KBM-7 (cell line): ENCODE results near the gene SEL1L2.
"Not testable (repeated sequence)": the region's sequence is repeated elsewhere in the genome, so short reads cannot be mapped to it uniquely, and the experiment has no call there.

Source experiments
- DNase-seq: peaks from one replicate; pipeline ENCODE4 v3.0.0-alpha.2; 2015
- in situ Hi-C: fragments of 300-500 bp; cut with MboI; formaldehyde crosslinking; loops from 2 replicates; pipeline ENCODE4 v1.14.3; 2020; ENCODE audit warnings: low sequenced_read_pairs, low pct_unique_long_range_greater_than_20kb, mixed read lengths

Gene SEL1L2, protein sequence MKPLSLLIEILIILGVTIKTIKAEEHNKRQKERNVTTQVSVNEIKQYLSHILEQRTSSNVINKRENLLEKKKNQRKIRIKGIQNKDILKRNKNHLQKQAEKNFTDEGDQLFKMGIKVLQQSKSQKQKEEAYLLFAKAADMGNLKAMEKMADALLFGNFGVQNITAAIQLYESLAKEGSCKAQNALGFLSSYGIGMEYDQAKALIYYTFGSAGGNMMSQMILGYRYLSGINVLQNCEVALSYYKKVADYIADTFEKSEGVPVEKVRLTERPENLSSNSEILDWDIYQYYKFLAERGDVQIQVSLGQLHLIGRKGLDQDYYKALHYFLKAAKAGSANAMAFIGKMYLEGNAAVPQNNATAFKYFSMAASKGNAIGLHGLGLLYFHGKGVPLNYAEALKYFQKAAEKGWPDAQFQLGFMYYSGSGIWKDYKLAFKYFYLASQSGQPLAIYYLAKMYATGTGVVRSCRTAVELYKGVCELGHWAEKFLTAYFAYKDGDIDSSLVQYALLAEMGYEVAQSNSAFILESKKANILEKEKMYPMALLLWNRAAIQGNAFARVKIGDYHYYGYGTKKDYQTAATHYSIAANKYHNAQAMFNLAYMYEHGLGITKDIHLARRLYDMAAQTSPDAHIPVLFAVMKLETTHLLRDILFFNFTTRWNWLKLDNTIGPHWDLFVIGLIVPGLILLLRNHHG

DNA sequence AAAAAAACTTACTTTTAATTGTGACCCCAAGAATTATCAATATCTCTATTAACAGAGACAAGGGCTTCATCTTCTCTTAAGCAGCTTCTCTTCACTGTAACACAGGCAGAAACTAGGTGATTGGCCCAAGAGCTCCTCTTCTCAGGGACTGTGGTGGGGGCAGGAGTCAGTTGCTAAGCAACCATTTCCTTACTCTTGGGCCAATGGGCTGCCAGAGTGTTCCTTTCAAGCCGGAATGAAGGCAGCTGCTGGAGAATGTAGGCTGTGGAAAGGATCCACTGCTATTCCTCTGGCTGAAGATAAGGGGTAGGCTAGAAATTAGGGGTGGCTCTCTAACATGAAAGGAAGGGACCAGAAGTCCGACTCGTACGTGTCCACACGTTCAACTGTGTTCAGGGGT lies at the start of gene SEL1L2:
TSS of gene SEL1L2 (minus strand) at position 150 of the 400 bp plus-strand sequence. CDS start at position 70, 80 bp downstream.
- in situ Hi-C loops = no loop called here
- no peak for DNase-seq

GRCh38 chr20:14036567-14036966 lies 46.2 kb upstream of the SEL1L2 start:
- in situ Hi-C loops = no loop called here
- no peak for DNase-seq

- in situ Hi-C loops = no loop called here
- DNase-seq = no peak
Observed at GRCh38 chr20:14033310-14033709, 42.9 kb upstream of the SEL1L2 start.

GRCh38 chr20:14030991-14031390 lies 40.6 kb upstream of the SEL1L2 start:
- DNase-seq = no peak
- in situ Hi-C loops = no loop called here

GRCh38 chr20:14012671-14013070 lies 22.3 kb upstream of the SEL1L2 start:
- in situ Hi-C loops = no loop called here
- no peak for DNase-seq

GRCh38 chr20:14009208-14009607 lies 18.8 kb upstream of the SEL1L2 start:
- in situ Hi-C loops = no loop called here
- no peak for DNase-seq

GRCh38 chr20:14005996-14006395 lies 15.6 kb upstream of the SEL1L2 start:
- in situ Hi-C loops = no loop called here
- DNase-seq = no peak

DNA sequence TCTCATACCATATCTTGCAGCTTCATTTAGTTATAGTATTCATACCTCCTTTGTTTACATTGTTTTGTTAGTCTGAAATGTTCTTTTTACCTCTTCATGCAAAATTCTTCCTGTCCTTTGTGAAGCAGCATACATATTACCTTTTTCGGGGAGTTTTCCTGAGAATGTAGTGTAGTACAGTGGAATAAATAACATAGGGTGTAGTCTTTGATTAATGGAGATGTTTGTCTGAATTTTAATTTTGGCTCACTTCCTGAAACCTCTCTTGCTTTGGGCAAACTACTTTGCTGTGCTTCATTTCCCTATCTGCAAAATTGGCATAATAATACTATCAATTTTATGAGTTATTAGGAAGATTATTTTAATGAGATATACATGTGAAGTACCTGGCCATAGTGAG lies 10.5 kb upstream of the SEL1L2 start:
- DNase-seq = no peak
- in situ Hi-C loops = no loop called here

- no peak for DNase-seq
- in situ Hi-C loops = no loop called here
Observed at GRCh38 chr20:13996265-13996664, 5.9 kb upstream of the SEL1L2 start.

- DNase-seq = no peak
- in situ Hi-C loops = no loop called here
Observed at GRCh38 chr20:13995841-13996240, 5.4 kb upstream of the SEL1L2 start.

GRCh38 chr20:13995086-13995665 lies 4.8 kb upstream of the SEL1L2 start, which contains the start of gene MACROD2:
Gene MACROD2 (plus strand): TSS chr20:13995516.
- no peak for DNase-seq
- in situ Hi-C loops = no loop called here

GRCh38 chr20:13991955-13992354 lies 1.5 kb upstream of the SEL1L2 start:
- DNase-seq, in situ Hi-C loops: not testable (repeated sequence)

GRCh38 chr20:13991311-13991710 lies 897 bp upstream of the SEL1L2 start:
- DNase-seq = no peak
- in situ Hi-C loops = no loop called here

DNA sequence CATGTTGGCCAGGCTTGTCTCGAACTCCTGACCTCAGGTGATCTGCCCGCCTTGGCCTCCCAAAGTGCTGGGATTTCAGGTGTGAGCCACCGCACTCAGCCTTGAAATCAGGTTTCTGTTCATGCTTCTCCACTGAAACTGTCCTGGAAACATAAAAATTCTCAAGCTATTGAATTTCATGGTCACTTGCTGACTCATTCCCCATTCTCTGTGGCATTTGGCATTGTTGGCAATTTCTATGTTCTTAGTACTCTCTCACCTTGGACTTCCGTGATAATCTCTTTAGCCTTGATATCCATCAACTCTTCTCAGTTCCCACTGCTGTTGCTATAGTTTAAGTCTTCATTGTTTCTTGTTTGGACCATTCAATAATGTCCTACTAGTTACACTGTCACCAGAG lies 6.2 kb downstream of the SEL1L2 start:
- no peak for DNase-seq
- in situ Hi-C loops = no loop called here

- in situ Hi-C loops = no loop called here
- DNase-seq = no peak
Observed at GRCh38 chr20:13960525-13960924, 29.9 kb downstream of the SEL1L2 start.

GRCh38 chr20:13960119-13960518 lies 30.3 kb downstream of the SEL1L2 start:
- in situ Hi-C loops = no loop called here
- DNase-seq = no peak

- in situ Hi-C loops = no loop called here
Observed at GRCh38 chr20:13953227-13953626, 37.2 kb downstream of the SEL1L2 start.

GRCh38 chr20:13947719-13948118 lies 42.7 kb downstream of the SEL1L2 start:
- DNase-seq = no peak
- in situ Hi-C loops = no loop called here

More at GRCh38 chr20:13953227-13953626, 37.2 kb downstream of the SEL1L2 start:
- DNase-seq = no peak

- no peak for DNase-seq
- in situ Hi-C loops = no loop called here
Observed at GRCh38 chr20:13941031-13941430, 49.4 kb downstream of the SEL1L2 start.
